GM23338 (cell line): ENCODE data around the gene PSEN2. TPM values are rescaled to one million over a fixed set of nuclear protein-coding genes. Genes with fewer than 3 reads are reported as not detected.

ENCODE experiments used
- ATAC-seq: fragments of 200-7000 bp; cut with Tn5 transposase; 3 replicates; pipeline ENCODE4 v1.9.1; 2020
- DNase-seq: peaks from one replicate; pipeline ENCODE4 v3.0.0-alpha.2; 2015; ENCODE audit warnings: low spot score
- H2AFZ ChIP-seq: fragments of 200-600 bp; sonication (generic); 2 replicates; pipeline ENCODE4 v1.8.0; 2016; ENCODE audit warnings: antibody characterized with exemption, mild to moderate bottlenecking, moderate library complexity
- H3F3A ChIP-seq: fragments of 200-600 bp; sonication (generic); replicated peaks from 2 replicates; pipeline ENCODE4 v1.8.0; 2017; ENCODE audit warnings: antibody characterized with exemption, mixed run types, low read depth
- H3K27ac ChIP-seq: fragments of 200-600 bp; sonication (generic); 2 replicates; pipeline ENCODE4 v1.6.1; 2016; ENCODE audit warnings: low read depth
- H3K27me3 ChIP-seq: fragments of 200-600 bp; sonication (generic); 2 replicates; pipeline ENCODE4 v1.8.0; 2016; ENCODE audit warnings: mild to moderate bottlenecking, mixed run types, moderate library complexity; ENCODE audit not compliant: insufficient read depth
- H3K36me3 ChIP-seq: fragments of 200-600 bp; sonication (generic); 2 replicates; pipeline ENCODE4 v1.8.0; 2016; ENCODE audit warnings: mild to moderate bottlenecking; ENCODE audit not compliant: insufficient read depth
- H3K4me1 ChIP-seq: fragments of 200-600 bp; sonication (generic); 2 replicates; pipeline ENCODE4 v1.8.0; 2016; ENCODE audit warnings: mild to moderate bottlenecking, moderate library complexity; ENCODE audit not compliant: insufficient read depth
- H3K4me2 ChIP-seq: fragments of 200-600 bp; sonication (generic); 2 replicates; pipeline ENCODE4 v1.7.1; 2017; ENCODE audit warnings: mixed run types
- H3K4me3 ChIP-seq: fragments of 200-600 bp; sonication (generic); 2 replicates; pipeline ENCODE4 v1.6.1; 2016; ENCODE audit warnings: mixed run types
- H3K79me2 ChIP-seq: fragments of 200-600 bp; sonication (generic); replicated peaks from 2 replicates; pipeline ENCODE4 v1.8.0; 2017; ENCODE audit warnings: mild to moderate bottlenecking; ENCODE audit not compliant: insufficient read depth
- H3K9me2 ChIP-seq: fragments of 200-600 bp; sonication (generic); 2 replicates; pipeline ENCODE4 v1.8.0; 2017; ENCODE audit not compliant: insufficient read depth
- H4K20me1 ChIP-seq: fragments of 200-600 bp; sonication (generic); replicated peaks from 2 replicates; pipeline ENCODE4 v1.8.0; 2017; ENCODE audit warnings: mild to moderate bottlenecking; ENCODE audit not compliant: insufficient read depth
- H3K27ac Mint-ChIP-seq: 2 replicates; pipeline ENCODE4 v1.8.0; 2020; ENCODE audit warnings: inconsistent platforms, mild to moderate bottlenecking, moderate library complexity, mixed read lengths
- H3K27me3 Mint-ChIP-seq: 3 replicates; pipeline ENCODE4 v1.8.0; 2022; ENCODE audit warnings: low read depth, mild to moderate bottlenecking, moderate library complexity, mixed read lengths, inconsistent platforms; ENCODE audit not compliant: insufficient read depth, poor library complexity
- H3K36me3 Mint-ChIP-seq: 3 replicates; pipeline ENCODE4 v1.8.0; 2021; ENCODE audit warnings: low read depth, mild to moderate bottlenecking, inconsistent platforms, moderate library complexity, mixed read lengths
- H3K4me1 Mint-ChIP-seq: 3 replicates; pipeline ENCODE4 v1.8.0; 2020; ENCODE audit warnings: mild to moderate bottlenecking, inconsistent platforms, mixed read lengths
- H3K4me3 Mint-ChIP-seq: 3 replicates; pipeline ENCODE4 v1.8.0; 2021; ENCODE audit warnings: moderate library complexity, mild to moderate bottlenecking, inconsistent platforms, mixed read lengths
- H3K9me3 Mint-ChIP-seq: 3 replicates; pipeline ENCODE4 v1.8.0; 2020; ENCODE audit warnings: moderate library complexity, mild to moderate bottlenecking, inconsistent platforms, mixed read lengths
- ETS1 ChIP-seq: IDR thresholded peaks from 2 replicates; pipeline ENCODE4 v1.6.1; 2016; ENCODE audit warnings: antibody characterized with exemption
- EZH2 ChIP-seq: fragments of 200-600 bp; sonication (generic); IDR thresholded peaks from one replicate; pipeline ENCODE4 v1.8.0; 2017; ENCODE audit warnings: antibody characterized with exemption, mild to moderate bottlenecking, low read depth; ENCODE audit not compliant: unreplicated experiment
- NANOG ChIP-seq: IDR thresholded peaks from 2 replicates; pipeline ENCODE4 v1.6.1; 2016; ENCODE audit warnings: antibody characterized with exemption, borderline replicate concordance
- POLR2AphosphoS5 ChIP-seq: IDR thresholded peaks from 2 replicates; pipeline ENCODE4 v1.6.1; 2016; ENCODE audit warnings: antibody characterized with exemption, low read depth
- REST ChIP-seq: IDR thresholded peaks from one replicate; pipeline ENCODE4 v1.6.1; 2018; ENCODE audit warnings: antibody characterized with exemption; ENCODE audit not compliant: unreplicated experiment
- ZNF114 ChIP-seq: fragments of 250-450 bp; sonication (Bioruptor Pico); IDR thresholded peaks from 2 replicates; pipeline ENCODE4 v1.5.0; 2020; ENCODE audit warnings: mild to moderate bottlenecking, moderate library complexity
- polyA plus RNA-seq: library from polyadenylated mRNA; unstranded; fragments of >200 nt; fragmentation: Nextera tagmentation; extraction: Ambion mirVana; gene quantifications from 2 replicates; pipeline ENCODE4 v1.2.1, GENCODE V29; 2016
- total RNA-seq: library from RNA; depleted of rRNA; stranded (reverse); fragments of >200 nt; shearing (Covaris generic); gene quantifications from 2 replicates; pipeline ENCODE4 v1.2.3, GENCODE V29; 2014

Gene PSEN2
- total and polyA plus RNA-seq, 2 experiments from 2014 or later, result 10.0 to 22.1 TPM

- peak; percentile 60 for ATAC-seq
- peak overlapping the region; percentile 86 for H3K4me2 ChIP-seq
- peak overlapping the region; percentile 74 for H3K4me3 ChIP-seq
- H3K4me1 ChIP-seq, result peaks cover 30% of the 10 kb centered on the region
- no peaks in the 10 kb centered on the region for H3K9me2 ChIP-seq
- DNase-seq, result peak; percentile 78
- peaks cover 7% of the 10 kb centered on the region; the same call in 2 of the 3 replicates for H3K9me3 Mint-ChIP-seq
- H2AFZ ChIP-seq, result peak overlapping the region; percentile 96
- TF ChIP-seq EZH2, result no peak
- peak; percentile 95 for TF ChIP-seq POLR2AphosphoS5
- TF ChIP-seq REST, result peak; percentile 11
- TF ChIP-seq ETS1, result peak; percentile 54; the same call in 1 of the 2 replicates
- peak overlapping the region; percentile 95 for H3K27ac ChIP-seq
- H3K4me3 Mint-ChIP-seq, result peak overlapping the region; percentile 89
- H3K27ac Mint-ChIP-seq, result peak overlapping the region; percentile 96
- H3K36me3 Mint-ChIP-seq, result peaks cover 7% of the 10 kb centered on the region; the same call in 2 of the 3 replicates
- H3F3A ChIP-seq, result 0 out of 2 replicates have a peak, but pooled peaks cover 5% of the 10 kb centered on the region
- H3K36me3 ChIP-seq, result 0 out of 2 replicates have a peak, but pooled peaks cover 5% of the 10 kb centered on the region
- H3K79me2 ChIP-seq, result peaks cover 35% of the 10 kb centered on the region
- H3K4me1 Mint-ChIP-seq, result peaks cover 50% of the 10 kb centered on the region
- 0 out of 2 replicates have a peak, but pooled peaks cover 4% of the 10 kb centered on the region for H3K27me3 ChIP-seq
- peaks cover 3% of the 10 kb centered on the region; the same call in 1 of the 2 replicates for H4K20me1 ChIP-seq
- H3K27me3 Mint-ChIP-seq, result peaks cover 20% of the 10 kb centered on the region
These were observed 69.1 kb downstream of the PSEN2 start for GRCh38 chr1:226939438-226940028.

GRCh38 chr1:226940029-226940805, 69.8 kb downstream of the PSEN2 start, which contains the start of gene COQ8A:
Gene COQ8A (plus strand): TSS chr1:226940294. CDS start chr1:226961386, 21,092 bp downstream.
- H3K27ac ChIP-seq, result peak within 1 kb of the TSS; percentile 95
- Mint-ChIP-seq H3K9me3 (no peaks in the 10 kb centered on the region; the same call in 2 of the 3 replicates), H3K27ac (peak within 1 kb of the TSS; percentile 96), H3K4me3 (peak within 1 kb of the TSS; percentile 89), H3K4me1 (peaks cover 57% of the 10 kb centered on the region), H3K27me3 (peaks cover 22% of the 10 kb centered on the region), H3K36me3 (peaks cover 3% of the 10 kb centered on the region; the same call in 1 of the 3 replicates)
- H3K27me3 ChIP-seq, result 0 out of 2 replicates have a peak, but pooled peaks cover 4% of the 10 kb centered on the region
- H3K9me2 ChIP-seq, result no peaks in the 10 kb centered on the region
- no peaks in the 10 kb centered on the region for H3K36me3 ChIP-seq
- H3K4me1 ChIP-seq, result peaks cover 34% of the 10 kb centered on the region
- DNase-seq, result peak; percentile 99
- peak; percentile 94 for ATAC-seq
- H3K4me3 ChIP-seq, result peak within 1 kb of the TSS; percentile 76
- peaks cover 3% of the 10 kb centered on the region; the same call in 1 of the 2 replicates for H4K20me1 ChIP-seq
- H3K4me2 ChIP-seq, result peak within 1 kb of the TSS; percentile 94
- 0 out of 2 replicates have a peak, but pooled peaks cover 5% of the 10 kb centered on the region for H3F3A ChIP-seq
- peaks cover 38% of the 10 kb centered on the region for H3K79me2 ChIP-seq
- peak within 1 kb of the TSS; percentile 96 for H2AFZ ChIP-seq
- TF ChIP-seq POLR2AphosphoS5 (0 out of 2 replicates have a peak, but pooled peaks have one; percentile 44), EZH2 (no peak), NANOG (no peak), ZNF114 (no peak), REST (no peak)
